Measurements from ENCODE around the gene LRRC8A.

- TF ChIP-seq CTCF (IDR thresholded peaks at IDR 0.05; ENCODE audit: low read depth, low read length, poor library complexity, severe bottlenecking) (no peak), EZH2phosphoT487 (IDR thresholded peaks at IDR 0.05; ENCODE audit: borderline replicate concordance, low read length) (no peak)
These were observed 10.4 kb downstream of the LRRC8A start for GRCh38 chr9:128892221-128892921.

Measured in DOHH2 (cell line).